GM18505 (cell line): ENCODE results near the gene IQSEC1.

Source experiments
- ATAC-seq: cut with Tn5 transposase; IDR thresholded peaks from one replicate; pipeline ENCODE4 v1.9.1; 2021; ENCODE audit not compliant: unreplicated experiment
- POLR2A ChIP-seq: IDR thresholded peaks from 4 replicates; pipeline ENCODE4 v1.6.1; 2011; ENCODE audit warnings: borderline replicate concordance; ENCODE audit not compliant: insufficient read depth, insufficient read length; ENCODE audit errors: extremely low read depth

IQSEC1 gene

DNA sequence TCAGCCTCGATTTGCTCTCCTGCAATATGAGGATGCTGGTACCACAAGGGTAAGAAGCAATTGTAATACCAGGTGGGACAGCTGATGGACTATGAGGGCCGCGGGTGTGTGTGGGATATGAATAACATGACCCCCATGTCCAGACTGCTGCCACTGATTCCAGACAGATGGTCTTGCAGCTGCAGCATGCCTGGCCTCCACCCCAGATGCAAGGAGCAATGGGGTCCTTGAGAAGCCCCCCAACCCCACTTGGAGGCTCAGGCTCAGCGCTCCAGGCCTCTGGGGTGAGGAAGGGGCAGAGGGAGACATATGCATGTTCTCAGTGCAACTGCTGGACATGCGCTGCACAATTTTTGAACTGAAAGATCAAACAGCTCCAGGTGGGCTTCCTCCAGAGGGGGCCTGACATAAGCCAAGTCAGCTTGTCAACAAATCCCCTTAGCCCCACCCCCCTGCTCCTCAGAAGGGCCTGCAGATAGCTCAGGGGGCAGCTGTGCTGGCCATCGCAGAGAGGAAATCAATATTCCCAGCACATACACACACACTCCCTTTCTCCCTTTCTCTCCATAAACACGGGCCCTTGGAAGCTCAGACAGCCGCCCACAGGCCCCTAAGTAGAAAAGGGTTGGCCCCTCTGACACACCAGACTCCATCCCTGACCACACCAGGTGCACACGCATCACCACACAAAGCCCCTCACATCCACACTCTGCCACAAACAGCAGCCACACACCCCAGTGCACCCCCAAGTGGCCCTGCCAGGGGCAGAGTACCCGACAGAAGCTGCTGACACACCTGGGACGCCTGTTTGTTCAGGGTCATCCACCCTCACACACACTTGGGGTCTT, 107.0 kb downstream of the IQSEC1 start:
- no peak for TF ChIP-seq POLR2A
- no peak for ATAC-seq

DNA sequence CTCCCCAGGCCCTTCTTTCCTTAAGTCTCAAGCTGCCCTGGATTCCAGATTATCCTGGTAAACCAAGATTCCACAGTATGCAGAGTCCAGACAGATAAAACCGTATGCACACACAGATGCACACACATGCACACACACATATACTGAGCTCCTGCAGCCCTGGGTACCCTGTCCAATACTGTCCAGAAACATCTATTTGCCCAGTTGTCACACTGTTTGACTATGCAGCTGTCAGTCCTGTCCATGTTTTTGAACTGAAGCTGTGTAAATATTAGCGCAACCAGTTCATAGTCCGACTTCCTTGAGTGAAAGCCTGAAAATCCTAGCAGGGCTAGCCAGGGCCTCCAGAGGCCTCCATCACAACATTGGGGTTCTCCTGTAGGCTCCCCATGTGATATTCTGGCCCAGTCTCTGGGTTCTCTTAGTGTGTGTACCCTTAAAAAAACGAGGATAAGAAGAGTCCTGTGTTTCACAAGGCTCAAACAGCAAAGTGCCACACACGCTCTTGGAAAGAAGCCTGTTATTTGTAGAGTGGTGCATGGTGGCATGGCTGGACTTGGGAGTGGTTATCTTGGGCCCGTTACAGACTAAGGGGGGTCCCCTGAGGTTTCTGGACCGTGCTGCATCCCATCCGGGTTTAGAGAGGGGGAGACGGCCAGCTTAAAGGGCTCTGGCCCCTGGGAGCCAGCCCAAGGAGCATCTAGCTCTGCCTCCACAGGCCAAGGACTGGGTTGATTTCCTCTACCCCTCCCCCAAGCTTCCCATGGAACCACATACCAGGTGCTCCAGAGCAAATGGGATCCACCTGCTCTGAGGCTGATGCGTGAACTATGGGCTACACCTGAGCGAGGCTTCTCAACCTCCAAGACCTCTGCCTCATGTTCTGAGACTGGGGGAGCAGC, 108.3 kb downstream of the IQSEC1 start:
- TF ChIP-seq POLR2A: no peak
- no peak for ATAC-seq

DNA sequence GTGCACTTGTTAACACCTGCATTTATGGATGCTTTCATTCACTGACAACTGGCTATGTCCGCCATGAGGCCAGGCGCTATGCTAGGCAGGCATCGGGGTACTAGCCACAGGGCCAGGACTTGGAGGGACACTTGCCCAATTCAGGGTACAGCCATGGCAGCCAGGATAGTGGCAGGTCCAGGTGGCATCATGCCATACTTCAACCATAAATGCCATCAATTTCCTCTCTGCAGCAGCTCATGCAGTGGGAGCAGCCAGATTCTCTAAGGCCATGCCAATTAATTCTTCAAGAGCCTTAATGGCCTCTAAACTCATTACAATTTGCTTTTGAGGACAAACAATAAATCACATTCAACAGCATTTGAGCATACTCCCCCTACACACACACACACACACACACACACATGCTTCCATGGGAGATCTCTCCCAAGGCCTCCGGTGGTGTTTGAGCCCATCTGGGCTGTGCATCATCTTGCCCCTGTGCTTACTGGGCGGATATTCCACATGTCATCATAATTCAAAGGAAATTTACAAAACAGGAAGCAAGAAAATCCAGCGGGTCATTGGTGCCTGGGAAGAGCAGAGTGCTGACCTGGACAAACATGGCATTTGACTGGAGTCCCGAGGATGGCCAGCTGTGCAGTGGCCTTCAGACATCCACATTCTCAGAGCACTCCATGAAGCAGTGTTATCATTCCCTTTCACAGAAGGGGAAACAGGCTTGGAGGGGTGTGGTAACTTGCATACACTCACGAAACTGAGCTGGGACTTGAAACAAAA, 109.1 kb downstream of the IQSEC1 start:
- ATAC-seq: no peak

DNA sequence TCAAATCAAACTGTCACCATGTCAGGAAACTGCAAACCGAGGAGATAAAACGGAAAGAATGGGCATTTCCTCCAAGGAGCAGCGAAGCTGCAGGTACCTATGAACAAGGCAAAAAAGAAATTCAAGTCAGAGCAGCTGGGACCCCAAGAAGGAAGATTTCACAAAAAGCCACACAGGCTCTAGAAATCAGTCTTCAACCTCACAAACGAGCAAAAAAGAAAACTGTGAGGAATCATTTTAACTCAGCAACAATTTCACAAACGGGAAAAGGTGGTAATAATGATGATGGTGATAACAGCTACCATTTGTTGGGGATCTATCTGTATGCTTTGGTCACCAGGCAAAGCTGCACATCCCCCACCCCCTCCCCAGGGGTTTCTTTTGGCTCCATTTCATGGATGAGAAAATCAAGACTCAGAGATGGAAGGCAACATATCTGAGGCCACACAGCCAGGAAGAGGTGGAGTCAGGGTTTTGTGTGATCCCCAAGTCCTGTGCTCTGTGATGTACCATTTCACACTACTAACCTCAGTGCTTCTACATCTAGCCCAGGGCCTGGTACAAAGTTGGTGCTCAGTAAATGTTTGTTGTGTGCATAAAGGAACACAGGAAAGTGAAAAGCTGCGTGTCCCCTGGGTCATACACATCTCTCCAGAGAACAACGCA, 109.9 kb downstream of the IQSEC1 start:
- ATAC-seq: no peak
- TF ChIP-seq POLR2A: no peak

More for the DNA sequence above, 109.1 kb downstream of the IQSEC1 start:
- TF ChIP-seq POLR2A: no peak

DNA sequence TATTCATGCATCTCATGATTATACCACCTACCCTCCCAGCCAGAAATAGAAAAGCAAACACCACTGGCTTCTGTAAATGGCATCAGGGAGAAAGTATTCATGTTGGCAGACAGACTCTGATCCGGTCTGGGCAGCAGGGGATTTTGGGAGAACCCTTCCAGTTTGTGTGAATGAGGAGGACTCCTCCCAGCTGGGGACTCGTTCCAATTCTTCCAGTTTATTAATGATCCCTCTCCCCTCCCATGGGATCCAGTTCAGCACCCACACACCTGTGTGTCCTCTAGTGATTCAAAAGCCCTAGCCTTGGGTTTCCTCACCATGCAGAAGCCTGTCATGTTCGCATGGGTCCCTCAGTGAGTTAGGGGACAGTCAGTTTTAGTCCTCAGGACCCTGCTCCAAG, 110.9 kb downstream of the IQSEC1 start:
- no peak for TF ChIP-seq POLR2A

DNA sequence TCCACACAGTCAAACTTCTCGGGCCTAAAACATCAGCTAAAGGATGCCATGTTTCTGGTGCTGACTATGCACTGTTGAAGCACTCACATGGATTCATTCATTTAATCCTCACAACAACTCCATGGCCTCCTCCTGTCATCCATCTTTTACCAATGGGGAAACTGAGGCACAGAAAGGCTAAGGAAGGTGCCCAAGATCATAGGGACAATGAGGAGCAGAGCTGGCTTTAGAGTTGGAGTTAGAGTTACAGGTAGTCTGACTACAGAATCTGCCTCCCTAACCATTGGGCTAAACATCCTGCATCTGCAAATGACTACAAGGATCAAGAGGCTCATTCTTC, 111.6 kb downstream of the IQSEC1 start:
- no peak for TF ChIP-seq POLR2A
- ATAC-seq: no peak

More for the DNA sequence above, 110.9 kb downstream of the IQSEC1 start:
- ATAC-seq: no peak

DNA sequence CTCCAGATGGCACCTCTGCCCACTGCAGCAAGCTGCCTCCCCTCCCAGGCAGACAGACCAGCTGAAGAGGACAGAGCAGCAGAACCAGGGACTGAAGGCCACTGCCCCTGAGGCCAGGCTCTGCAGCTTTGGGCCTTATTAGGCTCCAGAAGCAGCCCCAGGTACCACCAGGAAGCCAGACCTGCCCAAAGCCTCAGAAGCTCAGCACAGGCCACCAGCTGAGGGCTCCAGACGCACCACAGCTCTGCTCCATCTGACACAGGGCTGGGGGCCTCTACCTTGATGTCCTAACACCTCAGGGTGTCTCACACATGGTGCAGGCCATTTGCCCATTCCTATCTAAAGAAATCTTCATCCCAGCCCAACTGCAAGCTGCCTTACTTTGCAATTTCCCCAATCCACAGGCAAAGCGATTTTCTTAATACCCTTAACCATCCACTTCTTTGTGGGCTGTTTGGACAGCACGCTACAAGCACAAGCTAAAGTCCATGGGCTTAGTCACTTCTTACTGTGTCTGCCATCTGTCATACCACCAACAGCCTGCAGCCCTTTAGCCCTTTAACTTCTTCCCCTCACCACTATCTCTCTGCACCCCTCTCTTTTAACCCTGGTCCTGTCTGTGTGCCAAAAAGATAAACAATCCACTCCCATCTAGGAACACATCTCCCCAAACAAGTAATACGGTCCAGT, 112.1 kb downstream of the IQSEC1 start:
- no peak for TF ChIP-seq POLR2A
- ATAC-seq: no peak

DNA sequence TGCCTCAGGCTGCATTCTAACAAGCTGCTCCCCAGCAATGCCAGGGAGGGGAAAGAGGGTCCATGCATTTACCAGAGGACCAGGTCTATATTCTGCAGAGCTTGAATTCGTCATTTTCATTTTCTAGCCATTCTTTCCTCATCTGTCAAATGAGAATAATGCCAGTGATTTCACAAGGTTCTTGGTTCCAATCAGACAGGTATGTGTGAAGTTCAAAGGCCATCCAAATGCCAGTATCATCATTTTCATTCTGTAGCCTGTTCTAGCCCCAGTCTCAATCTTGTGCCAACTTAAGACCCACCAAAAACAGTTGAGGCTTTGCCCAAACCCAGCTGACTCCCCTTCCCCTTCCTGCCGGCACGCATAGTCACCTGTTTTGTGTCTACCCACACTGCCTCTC, 112.7 kb downstream of the IQSEC1 start:
- no peak for ATAC-seq

DNA sequence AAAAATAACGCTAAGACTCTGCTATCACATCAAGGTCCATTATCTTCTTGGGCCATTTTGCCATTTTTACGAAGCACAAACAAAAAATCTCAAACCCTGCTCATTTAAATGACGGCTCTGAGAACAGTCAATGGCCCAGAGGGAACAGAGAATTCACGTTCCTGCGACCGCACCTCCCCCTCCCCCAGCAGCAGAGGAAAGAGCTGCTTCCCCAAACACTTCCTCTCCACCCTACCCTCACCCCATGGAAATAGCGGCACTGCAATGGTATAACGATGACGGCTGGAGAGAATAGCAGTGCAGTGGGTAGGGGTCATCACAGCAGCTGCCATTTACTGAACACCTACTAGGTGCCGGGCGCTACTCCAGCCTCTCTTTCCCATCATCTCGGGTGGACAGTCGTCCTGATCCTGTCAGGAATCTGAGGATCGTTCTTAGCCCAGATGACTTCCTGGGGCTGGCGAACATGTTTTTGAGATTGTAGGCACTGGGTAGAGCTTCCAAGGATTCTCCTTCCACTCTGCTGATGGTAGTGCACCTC, 113.3 kb downstream of the IQSEC1 start:
- no peak for ATAC-seq
- no peak for TF ChIP-seq POLR2A

More for the DNA sequence above, 112.7 kb downstream of the IQSEC1 start:
- no peak for TF ChIP-seq POLR2A

DNA sequence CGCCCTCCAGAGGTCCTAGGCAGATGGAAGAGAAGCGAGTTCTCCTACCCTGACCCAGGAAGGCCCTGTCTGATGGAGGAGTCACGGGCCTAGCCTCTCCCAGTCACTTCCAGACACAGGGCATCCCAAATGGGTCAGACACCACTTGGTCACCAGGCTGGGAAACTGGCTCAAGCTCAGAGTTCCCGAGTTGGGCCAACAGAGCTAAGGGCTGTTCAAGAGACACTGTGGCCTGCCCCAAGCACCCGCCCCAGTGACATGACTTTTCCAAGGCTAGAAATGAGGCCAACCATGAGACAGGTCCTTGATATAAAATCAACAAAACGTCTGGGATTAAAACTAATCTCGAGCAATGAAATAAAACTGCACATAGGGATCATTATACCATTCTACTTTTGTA, 113.8 kb downstream of the IQSEC1 start:
- no peak for ATAC-seq
- TF ChIP-seq POLR2A: no peak

DNA sequence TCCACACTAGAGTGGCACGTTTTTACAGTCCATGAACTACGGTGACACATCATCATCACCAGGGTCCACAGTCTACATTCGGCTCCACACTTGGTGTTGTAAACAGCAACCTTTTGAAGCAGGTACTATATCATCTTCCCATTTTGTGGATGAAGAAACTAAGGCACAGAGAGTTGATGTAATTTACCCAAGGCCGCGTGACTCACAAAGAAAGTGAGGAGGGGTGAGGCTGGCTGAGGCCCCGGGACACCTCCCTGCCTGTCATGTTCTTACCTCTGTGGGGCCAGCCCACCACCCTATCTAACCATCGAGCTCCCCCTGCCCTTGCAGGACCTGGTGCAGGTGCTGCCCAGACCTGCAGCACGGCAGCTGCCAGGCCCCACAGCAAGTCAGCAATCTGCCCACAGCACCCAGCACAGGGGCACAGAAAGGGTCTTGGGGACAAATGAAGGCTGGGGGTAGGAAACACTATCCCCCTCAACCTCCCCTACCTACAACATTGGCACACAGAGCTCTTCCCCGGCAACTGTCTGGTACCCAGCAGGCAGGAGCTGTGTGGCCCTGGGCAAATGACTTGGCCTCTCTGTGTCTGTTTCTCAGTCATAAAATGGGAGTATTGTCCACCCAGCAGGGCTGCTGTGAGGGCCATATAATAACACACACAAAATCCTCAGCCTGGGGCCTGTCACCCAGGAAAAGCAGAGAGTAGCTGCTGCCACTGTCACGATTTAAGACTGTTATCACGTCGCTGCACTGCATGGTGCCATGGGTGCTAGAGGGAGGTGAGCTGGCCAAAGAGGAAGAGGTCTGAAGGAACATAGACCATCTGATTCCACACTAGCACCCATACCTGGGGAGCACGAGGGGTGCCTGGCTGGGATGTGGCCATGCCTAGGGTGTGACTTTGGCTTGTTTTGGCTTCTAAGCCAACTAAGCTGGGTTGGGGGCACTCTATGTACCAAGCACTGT, 115.1 kb downstream of the IQSEC1 start:
- no peak for ATAC-seq
- TF ChIP-seq POLR2A: no peak
